ENCODE data around the gene SCYGR4.
"Not testable (repeated sequence)": the region's sequence is repeated elsewhere in the genome, so short reads cannot be mapped to it uniquely, and the experiment has no call there.

SCYGR4 gene

GRCh38 chr2:227665189-227665940, 48.1 kb downstream of the SCYGR4 start:
- DNase-seq = no peak
- CTCF ChIA-PET = no interaction called here
- WGBS (ENCODE audit: insufficient coverage) = 97% methylated on average over 3 of the region's 6 CpGs
- POLR2A ChIA-PET = no interaction called here
- Histone ChIP-seq H3K27me3 (replicated peaks in 2 of 5; ENCODE audit: control insufficient read depth in 4 of 5, insufficient read depth in 5 of 5, low read length in 4 of 5) (peaks cover 0 to 8% (median 0%) of the 10 kb centered on the region in 5 experiments), H3K4me3 (ENCODE audit: control insufficient read depth in 1 of 7, extremely low read depth in 1 of 7, insufficient read depth in 4 of 7, low read depth in 2 of 7, low read length in 6 of 7) (no peak overlapping the region), H3K4me1 (ENCODE audit: control extremely low read depth in 1 of 4, control insufficient read depth in 4 of 4, insufficient read depth in 4 of 4, low read length in 3 of 4) (no peaks in the 10 kb centered on the region), H3K27ac (ENCODE audit: insufficient read depth in 1 of 2, low read depth in 1 of 2, low read length in 2 of 2, poor library complexity in 1 of 2, severe bottlenecking in 2 of 2) (no peak overlapping the region), H3K36me3 (ENCODE audit: control insufficient read depth in 4 of 4, insufficient read depth in 4 of 4, low read length in 3 of 4) (no peaks in the 10 kb centered on the region), H3K9me3 (ENCODE audit: control extremely low read depth in 1 of 5, control insufficient read depth in 4 of 5, insufficient read depth in 2 of 5, low read depth in 1 of 5, low read length in 4 of 5) (no peaks in the 10 kb centered on the region)

GRCh38 chr2:227666631-227667170, 49.4 kb downstream of the SCYGR4 start, which contains the start of gene SCYGR5:
Gene SCYGR5, plus strand, starts transcription at chr2:227666804. Its CDS starts 0 bp downstream, at chr2:227666804.
- H3K36me3 ChIP-seq (ENCODE audit: control insufficient read depth in 4 of 4, insufficient read depth in 4 of 4, low read length in 3 of 4); H3K4me3 ChIP-seq (ENCODE audit: control insufficient read depth in 1 of 7, extremely low read depth in 1 of 7, insufficient read depth in 4 of 7, low read depth in 2 of 7, low read length in 6 of 7); H3K27ac ChIP-seq (ENCODE audit: insufficient read depth in 1 of 2, low read depth in 1 of 2, low read length in 2 of 2, poor library complexity in 1 of 2, severe bottlenecking in 2 of 2); H3K9me3 ChIP-seq (ENCODE audit: control extremely low read depth in 1 of 5, control insufficient read depth in 4 of 5, insufficient read depth in 2 of 5, low read depth in 1 of 5, low read length in 4 of 5); H3K27me3 ChIP-seq (replicated peaks in 2 of 5; ENCODE audit: control insufficient read depth in 4 of 5, insufficient read depth in 5 of 5, low read length in 4 of 5); CTCF ChIA-PET; DNase-seq; H3K4me1 ChIP-seq (ENCODE audit: control extremely low read depth in 1 of 4, control insufficient read depth in 4 of 4, insufficient read depth in 4 of 4, low read length in 3 of 4); POLR2A ChIA-PET: not testable (repeated sequence)
- 98% methylated on average over 6 of the region's 13 CpGs for WGBS (ENCODE audit: insufficient coverage)

All from common myeloid progenitor, CD34-positive (primary cell).